Astrocyte of the spinal cord (primary cell): Measurements from ENCODE around the gene ARSI.

Experiments
- DNase-seq: peaks from one replicate; pipeline ENCODE4 v3.0.0; 2011; ENCODE audit warnings: low read depth, low spot score
- H3K4me3 ChIP-seq: 2 replicates; pipeline ENCODE4 v1.5.1; 2011; ENCODE audit warnings: low read depth, mild to moderate bottlenecking, low read length, moderate library complexity
- CTCF ChIP-seq: IDR thresholded peaks from 2 replicates; pipeline ENCODE4 v1.5.1; 2012; ENCODE audit warnings: low read depth, mild to moderate bottlenecking, low read length, inconsistent platforms
- in situ Hi-C: cut with HindIII; loops from 2 replicates; pipeline ENCODE4 v1.10.0; 2017; ENCODE audit warnings: low sequenced_read_pairs

Gene ARSI

GRCh38 chr5:150301170-150301505 is 1.6 kb downstream of the ARSI start:
- no peak for DNase-seq
- in situ Hi-C loops, result no loop called here
- no peak overlapping the region for H3K4me3 ChIP-seq
- no peak for TF ChIP-seq CTCF

- in situ Hi-C loops, result no loop called here
- H3K4me3 ChIP-seq, result no peak overlapping the region
- no peak for DNase-seq
- TF ChIP-seq CTCF, result no peak
These were observed 2.1 kb downstream of the ARSI start for GRCh38 chr5:150300496-150301169.

- no peak overlapping the region for H3K4me3 ChIP-seq
- TF ChIP-seq CTCF, result no peak
- DNase-seq, result peak; percentile 54
- in situ Hi-C loops, result no loop called here
These were observed 3.0 kb downstream of the ARSI start for GRCh38 chr5:150299571-150300327.

GRCh38 chr5:150298701-150299451 is 3.8 kb downstream of the ARSI start:
- no peak for TF ChIP-seq CTCF
- H3K4me3 ChIP-seq, result no peak overlapping the region
- DNase-seq, result peak; percentile 89
- in situ Hi-C loops, result no loop called here

GRCh38 chr5:150297934-150298595 is 4.6 kb downstream of the ARSI start:
- no peak overlapping the region for H3K4me3 ChIP-seq
- no peak for TF ChIP-seq CTCF
- DNase-seq, result no peak
- in situ Hi-C loops, result no loop called here

GRCh38 chr5:150297236-150297890 is 5.3 kb downstream of the ARSI start:
- in situ Hi-C loops, result no loop called here
- TF ChIP-seq CTCF, result no peak
- DNase-seq, result no peak
- no peak overlapping the region for H3K4me3 ChIP-seq
